Sigmoid colon (tissue), 7 donors: ENCODE results near the gene RFX7. TPM values are rescaled to one million over a fixed set of nuclear protein-coding genes. Genes with fewer than 3 reads are reported as not detected.
"Not testable (repeated sequence)": the region's sequence is repeated elsewhere in the genome, so short reads cannot be mapped to it uniquely, and the experiment has no call there.

Source experiments
- DNase-seq: peaks from one replicate; pipeline ENCODE4 v3.0.0-alpha.2; 2019
- H3K27ac ChIP-seq, 4 donors: fragments of 200-600 bp; sonication (generic); one replicate each; pipeline ENCODE4 v1.5.1; 2016 to 2019; ENCODE audit warnings: mild to moderate bottlenecking in 1 of 4
- H3K27me3 ChIP-seq, 3 donors: fragments of 200-600 bp; sonication (generic); one replicate each; pipeline ENCODE4 v1.5.1; 2019; ENCODE audit warnings: mild to moderate bottlenecking in 1 of 3
- H3K36me3 ChIP-seq, 4 donors: fragments of 200-600 bp; sonication (generic); one replicate each; pipeline ENCODE4 v1.5.1; 2016 to 2019
- H3K4me1 ChIP-seq, 4 donors: fragments of 200-600 bp; sonication (generic); one replicate each; pipeline ENCODE4 v1.5.1; 2017 to 2019
- H3K4me3 ChIP-seq, 4 donors: fragments of 200-600 bp; sonication (generic); one replicate each; pipeline ENCODE4 v1.5.1; 2017 to 2019; ENCODE audit warnings: mild to moderate bottlenecking in 2 of 4, moderate library complexity in 1 of 4
- H3K9me3 ChIP-seq, 4 donors: fragments of 200-600 bp in 3 of 4; sonication (generic) in 3 of 4; one replicate each; pipeline versions ENCODE4 v1.5.1 to v1.6.1; 2013 to 2019
- CTCF ChIP-seq, 4 experiments: fragments of 450-650 bp in 3 of 4; fragments of 200-600 bp in 1 of 4; IDR thresholded peaks; one replicate each; pipeline ENCODE4 v1.5.1; 2016 to 2019; ENCODE audit warnings: antibody characterized with exemption in 4 of 4, mild to moderate bottlenecking in 3 of 4, moderate library complexity in 2 of 4
- EP300 ChIP-seq, 4 donors: sonication (generic); formaldehyde crosslinking; IDR thresholded peaks; one replicate each; pipeline ENCODE4 v1.6.1; 2017; ENCODE audit warnings: antibody characterized with exemption in 4 of 4
- POLR2A ChIP-seq, 2 donors: fragments of 450-650 bp; IDR thresholded peaks; one replicate each; pipeline ENCODE4 v1.6.1; 2016; ENCODE audit warnings: antibody characterized with exemption in 2 of 2, mild to moderate bottlenecking in 2 of 2, moderate library complexity in 2 of 2
- POLR2AphosphoS5 ChIP-seq, 4 donors: sonication (generic); formaldehyde crosslinking; IDR thresholded peaks; one replicate each; pipeline ENCODE4 v1.6.1; 2017; ENCODE audit warnings: antibody characterized with exemption in 4 of 4
- WGBS, 2 donors: extraction: QIAGEN DNeasy Blood & Tissue Kit; methylation state at CpG; one replicate each; pipeline ENCODE4 v1.1.7; 2013; 5-methylcytosine and 5-hydroxymethylcytosine counted together
- intact Hi-C: fragments of 100-400 bp; cut with DNase I; formaldehyde crosslinking; loops from one replicate; pipeline ENCODE4 v1.15.1; 2023
- polyA plus RNA-seq, 3 donors: library from polyadenylated mRNA; stranded (reverse); fragments of 200-250 nt; gene quantifications; one replicate each; pipeline ENCODE4 v1.2.3, GENCODE V29; 2013
- total RNA-seq, 4 donors: library from RNA; depleted of rRNA; stranded (reverse); fragments of >200 nt; gene quantifications; one replicate each; pipeline ENCODE4 v1.1.0, GENCODE V29; 2016
- donor health status: healthy with polysubstance abuse.
- donor health status: Bipolar disorder and iron deficiency.
- donor health status: healthy.

The RFX7 gene
- total and polyA plus RNA-seq, 7 donors: 0.60 to 9.1 (median 6.7) TPM

GRCh38 chr15:56207711-56208110 lies 36.0 kb downstream of the RFX7 start:
- intact Hi-C loops: no loop called here
- 32 to 83% methylated on average over 1 of the region's 1 CpG for WGBS, 2 donors
- no peaks in the 10 kb centered on the region for H3K27me3 ChIP-seq
- no peak overlapping the region for H3K4me3 ChIP-seq
- no peak for TF ChIP-seq EP300 (IDR thresholded peaks at IDR 0.05)
- TF ChIP-seq CTCF (IDR thresholded peaks at IDR 0.05): no peak
- no peak for TF ChIP-seq POLR2A (IDR thresholded peaks at IDR 0.05)
- no peak for TF ChIP-seq POLR2AphosphoS5 (IDR thresholded peaks at IDR 0.05)
- H3K9me3 ChIP-seq: no peaks in the 10 kb centered on the region
- peaks cover 0 to 25% (median 8%) of the 10 kb centered on the region in 4 donors for H3K4me1 ChIP-seq
- H3K36me3 ChIP-seq: no peaks in the 10 kb centered on the region
- no peak overlapping the region for H3K27ac ChIP-seq
- no peak for DNase-seq

- Histone ChIP-seq H3K9me3 (no peaks in the 10 kb centered on the region), H3K27me3 (no peaks in the 10 kb centered on the region), H3K27ac (no peak overlapping the region), H3K4me3 (no peak overlapping the region), H3K36me3 (no peaks in the 10 kb centered on the region), H3K4me1 (peaks cover 0 to 25% (median 8%) of the 10 kb centered on the region in 4 donors)
- no peak for DNase-seq
- TF ChIP-seq EP300 (IDR thresholded peaks at IDR 0.05): no peak
- no peak for TF ChIP-seq POLR2AphosphoS5 (IDR thresholded peaks at IDR 0.05)
- TF ChIP-seq POLR2A (IDR thresholded peaks at IDR 0.05): no peak
- no peak for TF ChIP-seq CTCF (IDR thresholded peaks at IDR 0.05)
- intact Hi-C loops: no loop called here
Observed at GRCh38 chr15:56207092-56207491, 36.6 kb downstream of the RFX7 start.

GRCh38 chr15:56205061-56205876 lies 38.4 kb downstream of the RFX7 start:
- intact Hi-C loops: no loop called here
- H3K27ac ChIP-seq: no peak overlapping the region

GRCh38 chr15:56203312-56203922 lies 40.3 kb downstream of the RFX7 start:
- 88 to 90% methylated on average over 4 of the region's 4 CpGs for WGBS, 2 donors
- H3K36me3 ChIP-seq, H3K9me3 ChIP-seq, H3K27ac ChIP-seq, DNase-seq, intact Hi-C loops, H3K27me3 ChIP-seq, H3K4me3 ChIP-seq: not testable (repeated sequence)
- H3K4me1 ChIP-seq: peaks cover 0 to 22% (median 7%) of the 10 kb centered on the region in 4 donors

More at GRCh38 chr15:56205061-56205876, 38.4 kb downstream of the RFX7 start:
- Histone ChIP-seq H3K4me3 (no peak overlapping the region), H3K9me3 (no peaks in the 10 kb centered on the region), H3K36me3 (no peaks in the 10 kb centered on the region), H3K27me3 (no peaks in the 10 kb centered on the region), H3K4me1 (peaks cover 0 to 25% (median 8%) of the 10 kb centered on the region in 4 donors)
- TF ChIP-seq POLR2AphosphoS5 (IDR thresholded peaks at IDR 0.05) (no peak), CTCF (IDR thresholded peaks at IDR 0.05) (no peak), EP300 (IDR thresholded peaks at IDR 0.05) (no peak), POLR2A (IDR thresholded peaks at IDR 0.05) (no peak)
- no peak for DNase-seq

GRCh38 chr15:56202701-56203100 lies 41.0 kb downstream of the RFX7 start:
- H3K27me3 ChIP-seq: no peaks in the 10 kb centered on the region
- WGBS, 2 donors: 95 to 98% methylated on average over 1 of the region's 1 CpG

More at GRCh38 chr15:56202701-56203100, 41.0 kb downstream of the RFX7 start:
- no peak overlapping the region for H3K27ac ChIP-seq
- peaks cover 0 to 15% (median 1%) of the 10 kb centered on the region in 4 donors for H3K4me1 ChIP-seq
- H3K36me3 ChIP-seq: no peaks in the 10 kb centered on the region
- intact Hi-C loops: no loop called here
- H3K4me3 ChIP-seq: no peak overlapping the region
- no peaks in the 10 kb centered on the region for H3K9me3 ChIP-seq
- TF ChIP-seq EP300 (IDR thresholded peaks at IDR 0.05): no peak
- no peak for TF ChIP-seq POLR2A (IDR thresholded peaks at IDR 0.05)
- TF ChIP-seq CTCF (IDR thresholded peaks at IDR 0.05): no peak
- TF ChIP-seq POLR2AphosphoS5 (IDR thresholded peaks at IDR 0.05): no peak
- DNase-seq: no peak
